Activated naive CD8-positive, alpha-beta T cell (primary cell): ENCODE data around the gene TOB2.
"Not testable (repeated sequence)": the region's sequence is repeated elsewhere in the genome, so short reads cannot be mapped to it uniquely, and the experiment has no call there.

Experiments used
- H3K27ac Mint-ChIP-seq: one replicate; pipeline ENCODE4 v1.8.0; 2021; ENCODE audit warnings: mixed read lengths
- H3K27me3 Mint-ChIP-seq: one replicate; pipeline ENCODE4 v1.8.0; 2021; ENCODE audit warnings: mixed read lengths
- H3K36me3 Mint-ChIP-seq: one replicate; pipeline ENCODE4 v1.8.0; 2021; ENCODE audit warnings: mixed read lengths
- H3K4me1 Mint-ChIP-seq: one replicate; pipeline ENCODE4 v1.8.0; 2021; ENCODE audit warnings: low read depth, mixed read lengths
- H3K4me3 Mint-ChIP-seq: one replicate; pipeline ENCODE4 v1.8.0; 2021; ENCODE audit warnings: mild to moderate bottlenecking, mixed read lengths
- H3K9me3 Mint-ChIP-seq: one replicate; pipeline ENCODE4 v1.8.0; 2021; ENCODE audit warnings: low read depth, mixed read lengths

The TOB2 gene

GRCh38 chr22:41478473-41478872 is 31.9 kb upstream of the TOB2 start:
- Mint-ChIP-seq H3K27me3 (no peaks in the 10 kb centered on the region), H3K4me1 (peaks cover 28% of the 10 kb centered on the region), H3K9me3 (no peaks in the 10 kb centered on the region), H3K36me3 (no peaks in the 10 kb centered on the region), H3K27ac (no peak overlapping the region), H3K4me3 (no peak overlapping the region)

GRCh38 chr22:41474872-41475451 is 28.4 kb upstream of the TOB2 start:
- no peaks in the 10 kb centered on the region for H3K27me3 Mint-ChIP-seq
- no peak overlapping the region for H3K4me3 Mint-ChIP-seq
- no peaks in the 10 kb centered on the region for H3K9me3 Mint-ChIP-seq
- peaks cover 40% of the 10 kb centered on the region for H3K4me1 Mint-ChIP-seq
- H3K36me3 Mint-ChIP-seq: no peaks in the 10 kb centered on the region
- H3K27ac Mint-ChIP-seq: no peak overlapping the region

GRCh38 chr22:41471568-41471967 is 25.0 kb upstream of the TOB2 start:
- peaks cover 10% of the 10 kb centered on the region for H3K36me3 Mint-ChIP-seq
- H3K27me3 Mint-ChIP-seq: no peaks in the 10 kb centered on the region
- H3K4me1 Mint-ChIP-seq: peaks cover 59% of the 10 kb centered on the region
- H3K4me3 Mint-ChIP-seq: no peak overlapping the region
- no peaks in the 10 kb centered on the region for H3K9me3 Mint-ChIP-seq
- no peak overlapping the region for H3K27ac Mint-ChIP-seq

GRCh38 chr22:41470886-41471285 is 24.3 kb upstream of the TOB2 start:
- no peaks in the 10 kb centered on the region for H3K27me3 Mint-ChIP-seq
- H3K36me3 Mint-ChIP-seq: peaks cover 10% of the 10 kb centered on the region
- peak overlapping the region; percentile 89 for H3K4me3 Mint-ChIP-seq
- H3K27ac Mint-ChIP-seq: peak overlapping the region; percentile 69
- no peaks in the 10 kb centered on the region for H3K9me3 Mint-ChIP-seq
- H3K4me1 Mint-ChIP-seq: peaks cover 62% of the 10 kb centered on the region

DNA sequence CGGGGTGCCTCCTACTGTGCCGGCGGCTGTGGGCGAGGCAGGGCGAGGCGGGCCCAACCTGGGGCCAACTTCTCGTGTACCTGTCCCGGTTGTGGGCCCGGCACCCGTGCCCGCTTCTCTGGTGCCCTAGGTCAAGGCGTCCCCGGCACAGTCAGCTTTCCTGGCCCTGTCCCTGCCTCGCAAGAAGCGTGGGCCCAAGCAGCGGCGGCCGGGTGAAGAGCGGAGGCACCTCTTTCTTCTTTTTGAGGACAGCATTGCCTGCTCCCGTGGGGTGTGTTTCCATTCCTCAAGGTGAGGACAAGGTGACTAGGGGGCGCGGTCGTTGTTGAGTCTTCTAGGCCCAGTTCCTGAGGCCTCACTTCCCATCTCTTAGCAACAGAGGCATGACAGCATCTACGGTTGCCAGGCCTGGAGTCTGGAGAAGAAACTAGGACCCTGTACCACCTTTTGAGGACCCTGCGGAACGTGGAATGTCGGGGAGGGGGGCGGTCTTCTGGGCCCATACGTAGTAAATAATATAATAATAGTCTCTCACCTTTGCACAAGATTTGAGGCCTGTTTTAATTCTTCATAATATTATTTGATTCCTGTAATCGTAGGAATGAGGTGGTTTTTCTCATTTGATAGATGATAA is 22.7 kb upstream of the TOB2 start:
- H3K9me3 Mint-ChIP-seq: no peaks in the 10 kb centered on the region
- H3K27ac Mint-ChIP-seq: peak overlapping the region; percentile 99
- peaks cover 64% of the 10 kb centered on the region for H3K4me1 Mint-ChIP-seq
- no peaks in the 10 kb centered on the region for H3K27me3 Mint-ChIP-seq
- peak overlapping the region; percentile 89 for H3K4me3 Mint-ChIP-seq
- H3K36me3 Mint-ChIP-seq: peaks cover 10% of the 10 kb centered on the region

DNA sequence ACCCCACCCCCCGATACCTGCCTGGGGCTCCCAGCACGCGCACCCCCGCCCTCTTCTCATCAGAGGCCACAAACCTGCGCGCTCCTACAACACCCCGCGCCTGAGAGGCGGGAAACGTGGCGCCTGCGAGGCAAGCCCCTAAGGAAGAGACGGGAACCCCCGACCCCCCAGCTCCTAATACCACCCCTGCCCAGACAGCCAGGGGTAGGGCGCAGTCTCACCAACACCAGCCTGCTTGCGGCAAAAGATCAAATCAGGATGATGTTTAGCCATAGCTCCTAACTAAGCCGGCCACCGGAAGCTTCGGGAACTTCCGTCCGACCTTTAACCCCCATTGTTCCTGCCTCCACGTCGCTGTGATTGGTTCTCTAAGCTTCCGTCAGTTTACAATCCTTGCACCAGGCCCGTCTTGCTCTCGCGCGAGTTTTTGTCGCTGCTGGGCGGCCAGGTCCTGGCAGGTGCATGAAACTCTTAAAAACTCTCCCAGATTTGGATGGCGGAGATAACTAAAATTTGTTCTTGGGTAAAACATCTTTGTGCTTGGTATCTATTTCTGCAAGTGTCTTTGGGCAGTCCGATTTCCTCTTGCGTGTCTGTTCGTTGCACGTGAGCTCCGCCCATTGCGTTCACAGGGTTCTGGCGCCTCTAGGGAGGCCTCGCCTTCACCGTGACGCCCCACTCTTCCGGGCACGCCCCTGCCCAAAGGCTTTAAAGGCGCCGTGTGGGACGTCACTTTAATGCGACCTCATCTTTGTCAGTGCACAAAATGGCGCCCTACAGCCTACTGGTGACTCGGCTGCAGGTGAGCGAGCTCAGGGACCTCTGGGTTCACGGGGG is 22.0 kb upstream of the TOB2 start, which contains the start of the genes ACO2 and PHF5A:
Gene ACO2 (plus strand): TSS at position 737 of the 837 bp plus-strand sequence. CDS start 30 bp downstream, at position 767.
Gene PHF5A (minus strand): TSS at position 312 of the 837 bp plus-strand sequence. CDS start 39 bp downstream, at position 273.
- H3K27ac Mint-ChIP-seq: peak within 1 kb of the TSS; percentile 99
- H3K36me3 Mint-ChIP-seq: peaks cover 10% of the 10 kb centered on the region
- H3K4me1 Mint-ChIP-seq: peaks cover 64% of the 10 kb centered on the region
- no peaks in the 10 kb centered on the region for H3K9me3 Mint-ChIP-seq
- H3K4me3 Mint-ChIP-seq: peak within 1 kb of the TSS; percentile 89
- no peaks in the 10 kb centered on the region for H3K27me3 Mint-ChIP-seq

- Mint-ChIP-seq H3K4me1 (peaks cover 17% of the 10 kb centered on the region), H3K27me3 (no peaks in the 10 kb centered on the region), H3K36me3 (peaks cover 7% of the 10 kb centered on the region), H3K27ac (no peak overlapping the region), H3K9me3 (no peaks in the 10 kb centered on the region), H3K4me3 (no peak overlapping the region)
These were observed 15.3 kb upstream of the TOB2 start for GRCh38 chr22:41461901-41462300.

DNA sequence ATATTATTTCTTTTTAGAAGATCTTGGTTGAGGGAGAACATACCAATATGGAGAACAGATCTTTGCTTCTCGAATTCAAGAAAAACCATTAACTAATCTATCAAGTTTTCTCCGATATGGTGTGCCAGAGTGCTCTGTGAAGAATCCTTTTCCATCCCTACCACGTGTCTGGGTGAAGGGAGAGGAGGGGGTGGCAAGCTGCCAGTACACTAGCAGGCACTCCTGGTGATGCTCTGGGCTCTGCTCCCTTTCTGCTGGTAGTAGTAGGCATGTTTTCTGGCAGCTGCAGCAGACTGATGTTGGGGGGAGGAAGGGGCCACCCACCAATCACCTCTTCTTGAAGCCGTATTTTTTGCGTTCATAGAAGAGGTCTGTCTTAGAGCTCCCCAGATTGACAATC is 13.5 kb upstream of the TOB2 start:
- H3K9me3 Mint-ChIP-seq, H3K27ac Mint-ChIP-seq, H3K4me3 Mint-ChIP-seq, H3K27me3 Mint-ChIP-seq, H3K36me3 Mint-ChIP-seq: not testable (repeated sequence)
- peaks cover 12% of the 10 kb centered on the region for H3K4me1 Mint-ChIP-seq

DNA sequence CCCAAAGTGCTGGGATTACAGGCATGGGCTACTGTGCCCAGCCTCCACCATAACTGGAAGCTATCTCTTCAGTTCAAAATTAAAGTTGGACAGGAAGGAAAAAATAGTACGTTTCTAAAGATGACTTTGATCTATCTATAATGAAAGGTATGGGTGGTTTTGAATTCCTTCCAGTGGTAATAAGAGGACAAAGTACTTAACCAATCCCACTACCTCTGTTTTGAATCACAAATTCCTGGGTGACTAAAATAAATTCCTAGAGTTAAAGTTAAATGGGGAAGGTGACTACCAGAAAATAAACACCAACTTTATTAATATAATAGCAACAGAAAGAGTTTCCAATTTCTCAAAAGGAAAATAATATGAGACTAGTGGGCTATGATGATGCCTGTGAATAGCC is 12.8 kb upstream of the TOB2 start:
- H3K27me3 Mint-ChIP-seq: no peaks in the 10 kb centered on the region
- H3K27ac Mint-ChIP-seq: no peak overlapping the region
- no peaks in the 10 kb centered on the region for H3K9me3 Mint-ChIP-seq
- no peak overlapping the region for H3K4me3 Mint-ChIP-seq
- H3K4me1 Mint-ChIP-seq: peaks cover 8% of the 10 kb centered on the region
- peaks cover 7% of the 10 kb centered on the region for H3K36me3 Mint-ChIP-seq

DNA sequence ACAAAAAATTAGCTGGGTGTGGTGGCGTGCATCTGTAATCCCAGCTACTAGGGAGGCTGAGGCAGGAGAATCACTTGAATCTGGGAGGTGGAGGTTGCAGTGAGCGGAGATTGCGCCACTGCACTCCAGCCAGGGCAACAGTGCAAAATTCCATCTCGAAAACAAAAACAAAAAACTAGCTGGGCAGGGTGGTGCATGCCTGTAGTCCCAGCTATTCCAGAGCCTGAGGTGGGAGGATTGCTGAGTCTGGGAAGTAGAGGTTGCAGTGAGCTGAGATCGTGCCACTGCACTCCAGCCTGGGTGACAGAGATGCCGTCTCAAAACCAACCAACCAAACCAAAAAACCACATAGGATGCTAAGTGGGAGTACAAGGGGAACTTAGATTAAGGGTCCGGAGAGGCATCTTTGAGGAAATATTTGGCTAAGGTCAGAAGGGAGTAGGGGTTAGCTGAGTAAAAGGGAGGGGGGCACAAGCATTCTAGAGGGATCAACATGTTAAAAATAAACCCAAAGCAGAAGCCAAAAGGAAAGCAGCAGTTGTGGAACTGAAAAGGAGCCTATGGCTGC is 11.6 kb upstream of the TOB2 start:
- Mint-ChIP-seq H3K4me1 (peaks cover 3% of the 10 kb centered on the region), H3K36me3 (peaks cover 7% of the 10 kb centered on the region), H3K27me3 (no peaks in the 10 kb centered on the region)

DNA sequence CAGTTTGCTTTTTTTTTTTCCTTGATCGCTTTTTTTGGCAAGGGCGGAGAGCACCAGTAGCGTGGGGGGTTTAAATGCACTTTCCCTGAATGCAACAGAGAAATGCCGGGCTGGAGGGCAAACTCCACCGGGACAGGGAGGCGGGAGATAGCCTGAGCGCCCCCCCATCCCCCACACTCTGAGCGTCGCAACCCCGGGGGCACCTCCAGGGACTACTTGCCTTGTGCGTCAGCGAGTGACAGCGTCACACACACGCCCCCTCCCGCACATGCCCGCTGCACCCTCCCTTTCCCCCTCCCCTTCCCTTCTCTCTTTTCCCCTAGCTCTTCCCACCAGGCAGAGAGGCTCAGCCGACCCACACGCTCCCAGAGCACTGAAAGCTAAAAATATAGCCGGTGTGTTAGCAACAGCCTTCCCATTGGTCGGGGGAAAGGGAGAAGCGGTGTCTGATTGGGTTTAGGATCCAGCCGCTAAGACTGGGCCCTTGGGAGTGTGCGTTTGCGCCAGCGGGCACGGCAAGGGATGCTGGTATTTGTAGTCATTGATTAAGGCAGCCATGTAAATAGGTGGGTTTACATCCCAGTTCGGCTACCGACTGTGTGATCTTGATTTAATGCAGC is 1.7 kb upstream of the TOB2 start:
- Mint-ChIP-seq H3K4me1 (peaks cover 10% of the 10 kb centered on the region), H3K36me3 (no peaks in the 10 kb centered on the region), H3K27me3 (no peaks in the 10 kb centered on the region)

More for the DNA sequence above, 11.6 kb upstream of the TOB2 start:
- H3K9me3 Mint-ChIP-seq: no peaks in the 10 kb centered on the region
- H3K27ac Mint-ChIP-seq: no peak overlapping the region
- no peak overlapping the region for H3K4me3 Mint-ChIP-seq

GRCh38 chr22:41447435-41448188 is 1.0 kb upstream of the TOB2 start:
- no peaks in the 10 kb centered on the region for H3K9me3 Mint-ChIP-seq
- H3K4me3 Mint-ChIP-seq: peak overlapping the region; percentile 98
- peaks cover 16% of the 10 kb centered on the region for H3K4me1 Mint-ChIP-seq
- H3K27ac Mint-ChIP-seq: peak overlapping the region; percentile 96
- H3K27me3 Mint-ChIP-seq: no peaks in the 10 kb centered on the region
- no peaks in the 10 kb centered on the region for H3K36me3 Mint-ChIP-seq

More for the DNA sequence above, 1.7 kb upstream of the TOB2 start:
- H3K4me3 Mint-ChIP-seq: peak overlapping the region; percentile 98
- peak overlapping the region; percentile 96 for H3K27ac Mint-ChIP-seq
- H3K9me3 Mint-ChIP-seq: no peaks in the 10 kb centered on the region

DNA sequence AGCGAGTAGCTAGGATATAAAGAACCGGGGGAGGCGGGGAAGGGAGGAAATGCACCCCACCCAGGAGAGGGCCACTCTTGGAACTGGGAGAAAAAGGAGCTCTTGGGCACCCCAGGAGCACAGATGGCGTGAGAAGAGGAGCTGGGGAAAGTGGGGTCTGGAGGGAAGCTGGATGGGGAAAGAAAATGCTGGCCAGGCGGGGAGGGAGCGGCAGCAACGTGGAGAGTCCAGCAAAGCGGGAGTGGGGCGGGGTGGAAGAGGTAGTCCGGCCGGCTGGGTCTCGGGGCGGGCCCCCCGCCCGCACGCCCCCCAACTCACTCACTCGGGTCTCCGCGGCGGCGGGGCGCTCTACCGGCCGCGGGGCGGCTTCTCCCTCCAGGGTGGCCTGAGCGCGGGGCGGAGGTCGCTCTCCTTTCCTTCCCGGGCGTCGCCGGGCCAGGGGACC is 522 bp downstream of the TOB2 start:
- no peaks in the 10 kb centered on the region for H3K9me3 Mint-ChIP-seq
- H3K27me3 Mint-ChIP-seq: no peaks in the 10 kb centered on the region
- H3K4me3 Mint-ChIP-seq: peak overlapping the region; percentile 98
- peaks cover 21% of the 10 kb centered on the region for H3K4me1 Mint-ChIP-seq
- H3K27ac Mint-ChIP-seq: peak overlapping the region; percentile 96
- H3K36me3 Mint-ChIP-seq: no peaks in the 10 kb centered on the region
